Measurements from ENCODE around the gene KIF2C. TPM values are rescaled to one million over a fixed set of nuclear protein-coding genes. Genes with fewer than 3 reads are reported as not detected.

Gene KIF2C
- polyA plus RNA-seq, 1 of the 3 experiments (the other 2 are of a cell fraction) = 20.7 TPM

DNA sequence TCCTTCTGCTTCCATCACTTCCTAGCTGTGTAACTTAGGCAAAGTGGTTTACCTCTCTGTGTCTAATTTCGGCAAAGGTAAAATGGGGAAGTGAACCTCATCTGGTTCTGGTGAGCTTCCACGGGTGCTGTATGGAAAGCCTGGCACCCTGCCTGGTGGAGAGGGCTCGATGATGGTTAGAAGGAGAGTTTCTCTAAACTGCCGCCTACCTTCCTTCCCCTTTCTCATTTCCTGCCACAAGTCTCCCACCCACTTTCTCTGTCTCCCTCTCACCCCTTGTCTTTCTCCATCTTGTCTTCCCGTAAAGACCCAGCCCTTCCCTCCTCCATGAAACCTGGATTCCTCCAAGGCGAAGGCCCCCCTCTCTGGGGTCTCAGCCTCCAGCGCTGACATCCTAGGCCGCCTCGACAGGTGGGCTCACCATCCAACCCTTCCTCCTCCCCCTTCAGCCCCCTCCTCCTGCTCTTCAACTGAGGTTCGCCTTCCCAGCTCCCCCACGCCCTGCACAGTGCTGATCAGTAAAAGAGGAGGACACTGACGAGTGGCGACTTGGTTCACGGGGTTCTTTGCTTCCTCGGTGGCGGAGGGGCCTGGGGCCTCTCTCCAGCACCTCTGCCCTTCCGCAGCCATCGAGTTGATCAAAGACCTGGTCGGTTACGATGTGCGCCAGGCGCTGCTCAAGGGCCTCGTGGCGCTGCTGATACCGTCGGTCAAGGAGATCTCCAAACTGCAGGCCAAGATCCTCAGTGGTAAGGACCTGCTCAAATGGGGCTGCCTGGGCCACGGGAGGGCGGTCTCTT lies 15.9 kb upstream of the KIF2C start (continued):
- TF ChIP-seq, protein P1, sequence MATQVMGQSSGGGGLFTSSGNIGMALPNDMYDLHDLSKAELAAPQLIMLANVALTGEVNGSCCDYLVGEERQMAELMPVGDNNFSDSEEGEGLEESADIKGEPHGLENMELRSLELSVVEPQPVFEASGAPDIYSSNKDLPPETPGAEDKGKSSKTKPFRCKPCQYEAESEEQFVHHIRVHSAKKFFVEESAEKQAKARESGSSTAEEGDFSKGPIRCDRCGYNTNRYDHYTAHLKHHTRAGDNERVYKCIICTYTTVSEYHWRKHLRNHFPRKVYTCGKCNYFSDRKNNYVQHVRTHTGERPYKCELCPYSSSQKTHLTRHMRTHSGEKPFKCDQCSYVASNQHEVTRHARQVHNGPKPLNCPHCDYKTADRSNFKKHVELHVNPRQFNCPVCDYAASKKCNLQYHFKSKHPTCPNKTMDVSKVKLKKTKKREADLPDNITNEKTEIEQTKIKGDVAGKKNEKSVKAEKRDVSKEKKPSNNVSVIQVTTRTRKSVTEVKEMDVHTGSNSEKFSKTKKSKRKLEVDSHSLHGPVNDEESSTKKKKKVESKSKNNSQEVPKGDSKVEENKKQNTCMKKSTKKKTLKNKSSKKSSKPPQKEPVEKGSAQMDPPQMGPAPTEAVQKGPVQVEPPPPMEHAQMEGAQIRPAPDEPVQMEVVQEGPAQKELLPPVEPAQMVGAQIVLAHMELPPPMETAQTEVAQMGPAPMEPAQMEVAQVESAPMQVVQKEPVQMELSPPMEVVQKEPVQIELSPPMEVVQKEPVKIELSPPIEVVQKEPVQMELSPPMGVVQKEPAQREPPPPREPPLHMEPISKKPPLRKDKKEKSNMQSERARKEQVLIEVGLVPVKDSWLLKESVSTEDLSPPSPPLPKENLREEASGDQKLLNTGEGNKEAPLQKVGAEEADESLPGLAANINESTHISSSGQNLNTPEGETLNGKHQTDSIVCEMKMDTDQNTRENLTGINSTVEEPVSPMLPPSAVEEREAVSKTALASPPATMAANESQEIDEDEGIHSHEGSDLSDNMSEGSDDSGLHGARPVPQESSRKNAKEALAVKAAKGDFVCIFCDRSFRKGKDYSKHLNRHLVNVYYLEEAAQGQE (IDR thresholded peaks at IDR 0.05; ENCODE audit: low read depth, low read length) = no peak
- TF ChIP-seq MEF2A (IDR thresholded peaks at IDR 0.05; ENCODE audit: borderline replicate concordance, low read depth) = no peak

DNA sequence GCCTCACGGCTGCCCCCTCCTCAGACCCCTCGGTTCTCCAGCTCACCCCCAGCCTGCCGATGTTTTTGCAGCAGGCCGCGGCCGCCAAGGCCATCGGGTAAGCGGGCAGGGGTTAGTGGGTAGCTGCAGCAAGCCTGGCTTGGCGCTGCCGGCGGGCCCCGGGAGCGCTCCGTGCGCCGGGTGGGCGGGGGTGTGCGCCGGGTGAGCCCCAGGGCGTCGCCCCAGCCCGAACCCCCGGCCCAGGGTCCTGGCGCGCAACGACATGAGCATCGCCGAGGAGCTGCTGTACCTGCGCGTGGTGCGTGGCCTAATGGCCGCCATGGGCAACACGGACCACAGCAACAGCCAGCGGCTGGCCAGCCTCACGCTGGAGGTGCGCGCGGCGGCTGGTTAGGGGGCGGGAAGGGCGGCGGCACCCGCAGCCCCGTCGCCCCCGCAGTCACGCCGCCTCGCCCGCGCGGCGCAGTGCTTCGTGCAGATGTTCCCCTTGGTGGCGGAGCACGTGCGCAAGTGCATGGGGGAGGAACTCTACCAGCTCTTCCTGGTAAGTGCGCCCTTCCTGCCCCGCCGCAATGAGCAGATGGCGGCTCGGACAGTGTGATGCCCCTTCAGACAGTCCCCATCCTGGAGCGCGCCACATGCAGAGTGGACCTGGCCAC lies 15.2 kb upstream of the KIF2C start:
- H3K9me2 ChIP-seq = no peaks in the 10 kb centered on the region
- no peak overlapping the region for H3K4me3 ChIP-seq (ENCODE audit: low read depth in 2 of 2, low read length in 1 of 2)
- no peaks in the 10 kb centered on the region for H3K4me1 ChIP-seq (ENCODE audit: control insufficient read depth in 1 of 2, insufficient read depth in 2 of 2, low read depth in 1 of 2, low read length in 1 of 2)
- no peaks in the 10 kb centered on the region for H3K79me2 ChIP-seq (ENCODE audit: insufficient read depth)
- H3K9me3 ChIP-seq = no peaks in the 10 kb centered on the region
- H2AFZ ChIP-seq (ENCODE audit: low read depth) = no peak overlapping the region
- H3K4me2 ChIP-seq = no peak overlapping the region
- H3F3A ChIP-seq (replicated peaks; ENCODE audit: insufficient read depth) = peaks cover 30% of the 10 kb centered on the region
- H3K27me3 ChIP-seq (ENCODE audit: insufficient read depth) = no peaks in the 10 kb centered on the region
- no peak overlapping the region for H3K9ac ChIP-seq
- ChIA-PET CTCF (interaction anchor here (0.6 to 1.1 kb wide), 2 partner anchors 10 to 71 kb away, joined by 3 read pairs; no protein-coding TSS in a partner anchor), POLR2A (no interaction called here)
- H3K27ac ChIP-seq (ENCODE audit: low read depth in 2 of 2, low read length in 1 of 2) = no peak overlapping the region
- WGBS (ENCODE audit: low lambda C conversion rate) = 85% methylated on average over 21 of the region's 64 CpGs
- DNase-seq = no peak
- H4K20me1 ChIP-seq (ENCODE audit: insufficient read depth) = no peaks in the 10 kb centered on the region
- H3K36me3 ChIP-seq (replicated peaks in 1 of 2; ENCODE audit: control insufficient read depth in 1 of 2, insufficient read depth in 2 of 2, low read length in 1 of 2) = no peaks in the 10 kb centered on the region
- TF ChIP-seq, protein P2, sequence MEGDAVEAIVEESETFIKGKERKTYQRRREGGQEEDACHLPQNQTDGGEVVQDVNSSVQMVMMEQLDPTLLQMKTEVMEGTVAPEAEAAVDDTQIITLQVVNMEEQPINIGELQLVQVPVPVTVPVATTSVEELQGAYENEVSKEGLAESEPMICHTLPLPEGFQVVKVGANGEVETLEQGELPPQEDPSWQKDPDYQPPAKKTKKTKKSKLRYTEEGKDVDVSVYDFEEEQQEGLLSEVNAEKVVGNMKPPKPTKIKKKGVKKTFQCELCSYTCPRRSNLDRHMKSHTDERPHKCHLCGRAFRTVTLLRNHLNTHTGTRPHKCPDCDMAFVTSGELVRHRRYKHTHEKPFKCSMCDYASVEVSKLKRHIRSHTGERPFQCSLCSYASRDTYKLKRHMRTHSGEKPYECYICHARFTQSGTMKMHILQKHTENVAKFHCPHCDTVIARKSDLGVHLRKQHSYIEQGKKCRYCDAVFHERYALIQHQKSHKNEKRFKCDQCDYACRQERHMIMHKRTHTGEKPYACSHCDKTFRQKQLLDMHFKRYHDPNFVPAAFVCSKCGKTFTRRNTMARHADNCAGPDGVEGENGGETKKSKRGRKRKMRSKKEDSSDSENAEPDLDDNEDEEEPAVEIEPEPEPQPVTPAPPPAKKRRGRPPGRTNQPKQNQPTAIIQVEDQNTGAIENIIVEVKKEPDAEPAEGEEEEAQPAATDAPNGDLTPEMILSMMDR (IDR thresholded peaks at IDR 0.05) = no peak
- TF ChIP-seq RCOR1 (IDR thresholded peaks at IDR 0.05; ENCODE audit: low read length) = no peak
- TF ChIP-seq, protein P1 (IDR thresholded peaks at IDR 0.05; ENCODE audit: low read depth, low read length) = no peak
- TF ChIP-seq FOXM1 (IDR thresholded peaks at IDR 0.05; ENCODE audit: low read depth) = no peak
- TF ChIP-seq TCF12 (IDR thresholded peaks at IDR 0.05) = no peak
- TF ChIP-seq, protein P3, sequence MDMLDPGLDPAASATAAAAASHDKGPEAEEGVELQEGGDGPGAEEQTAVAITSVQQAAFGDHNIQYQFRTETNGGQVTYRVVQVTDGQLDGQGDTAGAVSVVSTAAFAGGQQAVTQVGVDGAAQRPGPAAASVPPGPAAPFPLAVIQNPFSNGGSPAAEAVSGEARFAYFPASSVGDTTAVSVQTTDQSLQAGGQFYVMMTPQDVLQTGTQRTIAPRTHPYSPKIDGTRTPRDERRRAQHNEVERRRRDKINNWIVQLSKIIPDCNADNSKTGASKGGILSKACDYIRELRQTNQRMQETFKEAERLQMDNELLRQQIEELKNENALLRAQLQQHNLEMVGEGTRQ (IDR thresholded peaks at IDR 0.05; ENCODE audit: borderline replicate concordance, low read depth, low read length) = no peak
- no peak for TF ChIP-seq FOSL2 (IDR thresholded peaks at IDR 0.05; ENCODE audit: borderline replicate concordance, low read depth)
- TF ChIP-seq MXI1 (IDR thresholded peaks at IDR 0.05; ENCODE audit: low read depth, low read length) = no peak
- TF ChIP-seq, protein P4, sequence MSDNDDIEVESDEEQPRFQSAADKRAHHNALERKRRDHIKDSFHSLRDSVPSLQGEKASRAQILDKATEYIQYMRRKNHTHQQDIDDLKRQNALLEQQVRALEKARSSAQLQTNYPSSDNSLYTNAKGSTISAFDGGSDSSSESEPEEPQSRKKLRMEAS (IDR thresholded peaks at IDR 0.05; ENCODE audit: low read depth) = no peak
- no peak for TF ChIP-seq RXRA (IDR thresholded peaks at IDR 0.05; ENCODE audit: borderline replicate concordance, low read depth)
- TF ChIP-seq, protein P5, sequence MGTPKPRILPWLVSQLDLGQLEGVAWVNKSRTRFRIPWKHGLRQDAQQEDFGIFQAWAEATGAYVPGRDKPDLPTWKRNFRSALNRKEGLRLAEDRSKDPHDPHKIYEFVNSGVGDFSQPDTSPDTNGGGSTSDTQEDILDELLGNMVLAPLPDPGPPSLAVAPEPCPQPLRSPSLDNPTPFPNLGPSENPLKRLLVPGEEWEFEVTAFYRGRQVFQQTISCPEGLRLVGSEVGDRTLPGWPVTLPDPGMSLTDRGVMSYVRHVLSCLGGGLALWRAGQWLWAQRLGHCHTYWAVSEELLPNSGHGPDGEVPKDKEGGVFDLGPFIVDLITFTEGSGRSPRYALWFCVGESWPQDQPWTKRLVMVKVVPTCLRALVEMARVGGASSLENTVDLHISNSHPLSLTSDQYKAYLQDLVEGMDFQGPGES (IDR thresholded peaks at IDR 0.05; ENCODE audit: low read depth, low read length) = no peak
- no peak for TF ChIP-seq TEAD4 (IDR thresholded peaks at IDR 0.05; ENCODE audit: borderline replicate concordance, insufficient read depth)
- TF ChIP-seq EZH2phosphoT487 (IDR thresholded peaks at IDR 0.05; ENCODE audit: borderline replicate concordance, low read depth) = no peak
- TF ChIP-seq NFIC (IDR thresholded peaks at IDR 0.05; ENCODE audit: borderline replicate concordance) = no peak
